Karpas-422 (cell line): ENCODE results near the gene XPOT. TPM values are rescaled to one million over a fixed set of nuclear protein-coding genes. Genes with fewer than 3 reads are reported as not detected.

ENCODE experiments used
- DNase-seq: peaks from one replicate; pipeline ENCODE4 v3.0.0-alpha.2; 2015
- H2AFZ ChIP-seq: fragments of 200-600 bp; sonication (generic); 2 replicates; pipeline ENCODE4 v1.6.1; 2014; ENCODE audit warnings: antibody characterized with exemption, low read length, mixed read lengths
- H3K27ac ChIP-seq: fragments of 200-600 bp; sonication (generic); 2 replicates; pipeline ENCODE4 v1.5.1; 2014; ENCODE audit warnings: mild to moderate bottlenecking, low read length, moderate library complexity
- H3K27me3 ChIP-seq: fragments of 200-600 bp; sonication (generic); 2 replicates; pipeline ENCODE4 v1.6.1; 2014; ENCODE audit warnings: low read length, mixed read lengths
- H3K36me3 ChIP-seq: fragments of 200-600 bp; sonication (generic); 2 replicates; pipeline ENCODE4 v1.6.1; 2014; ENCODE audit warnings: low read length, mixed read lengths; ENCODE audit not compliant: insufficient read depth
- H3K4me1 ChIP-seq: fragments of 200-600 bp; sonication (generic); 2 replicates; pipeline ENCODE4 v1.6.1; 2014; ENCODE audit warnings: mild to moderate bottlenecking, low read length, mixed read lengths
- H3K4me2 ChIP-seq: fragments of 200-600 bp; sonication (generic); 2 replicates; pipeline ENCODE4 v1.6.1; 2014; ENCODE audit warnings: low read length, low read depth, mild to moderate bottlenecking; ENCODE audit not compliant: poor library complexity, severe bottlenecking
- H3K4me3 ChIP-seq: fragments of 200-600 bp; sonication (generic); 2 replicates; pipeline ENCODE4 v1.5.1; 2014; ENCODE audit warnings: mild to moderate bottlenecking, antibody characterized with exemption, low read length, mixed read lengths
- H3K79me2 ChIP-seq: fragments of 200-600 bp; sonication (generic); 2 replicates; pipeline ENCODE4 v1.6.1; 2014; ENCODE audit warnings: mild to moderate bottlenecking, low read length, mixed read lengths
- H3K9ac ChIP-seq: fragments of 200-600 bp; sonication (generic); 2 replicates; pipeline ENCODE4 v1.6.0; 2014; ENCODE audit warnings: low read length
- H3K9me2 ChIP-seq: fragments of 200-600 bp; sonication (generic), shearing (Covaris generic); replicated peaks from 2 replicates; pipeline ENCODE4 v1.6.0; 2014; ENCODE audit warnings: mild to moderate bottlenecking, low read length, moderate library complexity; ENCODE audit not compliant: insufficient read depth
- H3K9me3 ChIP-seq: fragments of 300-700, 200-600 bp; sonication (generic); 2 replicates; pipeline ENCODE4 v1.6.1; 2014; ENCODE audit warnings: low read length, mixed read lengths
- H4K20me1 ChIP-seq: fragments of 200-600 bp; sonication (generic); 2 replicates; pipeline ENCODE4 v1.6.1; 2014; ENCODE audit warnings: mild to moderate bottlenecking, antibody characterized with exemption, low read length, low read depth; ENCODE audit not compliant: insufficient read depth
- total RNA-seq: library from RNA; depleted of rRNA; stranded (reverse); fragments of >200 nt; shearing (Covaris generic); gene quantifications from 2 replicates; pipeline ENCODE4 v1.2.3, GENCODE V29; 2014; ENCODE audit warnings: low replicate concordance

The XPOT gene
- total RNA-seq, 1 experiment from 2014 or later, result 169 TPM

DNA sequence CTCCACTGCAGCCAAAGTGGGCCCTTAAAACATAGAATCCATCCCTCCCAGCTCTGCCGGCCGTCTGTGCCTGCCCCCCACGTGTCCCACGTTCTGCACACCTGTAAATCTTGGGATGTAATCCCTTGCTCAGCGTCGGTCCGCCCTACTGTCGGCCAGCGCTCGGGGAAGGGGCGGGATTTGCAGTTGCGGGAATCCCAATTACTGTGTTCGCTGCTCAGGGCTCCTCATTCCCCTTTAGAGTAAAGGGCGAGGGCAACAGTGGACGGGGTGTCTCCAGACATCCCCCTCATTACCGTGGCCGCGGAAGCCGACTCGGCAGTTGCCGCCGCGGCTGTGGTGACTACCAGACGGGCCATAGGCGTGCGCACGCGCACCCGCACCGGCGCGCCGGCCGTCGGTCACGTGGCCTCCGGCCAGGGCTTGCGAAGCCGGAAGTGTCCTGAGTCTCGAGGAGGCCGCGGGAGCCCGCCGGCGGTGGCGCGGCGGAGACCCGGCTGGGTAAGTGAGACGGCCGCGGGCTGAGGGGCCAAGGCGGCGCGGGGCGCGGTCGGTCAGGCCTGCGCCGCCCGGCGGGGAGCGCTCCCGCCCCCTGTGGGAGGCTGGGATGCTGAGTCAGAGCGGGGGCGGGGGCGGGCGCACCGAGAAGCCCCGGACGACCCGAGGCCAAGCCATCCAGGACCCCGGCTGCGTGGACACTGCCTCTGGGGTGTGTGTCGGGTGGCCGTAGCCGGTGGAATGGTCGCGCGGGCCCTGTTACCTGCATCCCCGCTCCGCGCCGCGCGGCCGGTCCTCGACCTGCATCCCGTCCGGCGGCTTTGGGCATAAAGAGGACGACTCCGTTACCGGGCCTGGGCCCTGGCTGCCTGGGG is 47.7 kb downstream of the XPOT start, which contains the start of gene TBK1:
Gene TBK1 (plus strand): TSS at position 434 of the 872 bp plus-strand sequence. CDS start 3,751 bp downstream, outside the sequence.
- Histone ChIP-seq H3K9me2 (no peaks in the 10 kb centered on the region), H3K36me3 (peaks cover 13% of the 10 kb centered on the region; the same call in 1 of the 2 replicates), H3K4me2 (peak within 1 kb of the TSS; percentile 94), H2AFZ (peak within 1 kb of the TSS; percentile 6; the same call in 1 of the 2 replicates), H3K9ac (peak within 1 kb of the TSS; percentile 89), H3K27ac (peak within 1 kb of the TSS; percentile 48), H3K9me3 (no peaks in the 10 kb centered on the region), H3K4me3 (peak within 1 kb of the TSS; percentile 84), H3K4me1 (peaks cover 34% of the 10 kb centered on the region), H3K79me2 (peaks cover 63% of the 10 kb centered on the region), H4K20me1 (peaks cover 9% of the 10 kb centered on the region), H3K27me3 (no peaks in the 10 kb centered on the region)
- DNase-seq, result peak; percentile 92

DNA sequence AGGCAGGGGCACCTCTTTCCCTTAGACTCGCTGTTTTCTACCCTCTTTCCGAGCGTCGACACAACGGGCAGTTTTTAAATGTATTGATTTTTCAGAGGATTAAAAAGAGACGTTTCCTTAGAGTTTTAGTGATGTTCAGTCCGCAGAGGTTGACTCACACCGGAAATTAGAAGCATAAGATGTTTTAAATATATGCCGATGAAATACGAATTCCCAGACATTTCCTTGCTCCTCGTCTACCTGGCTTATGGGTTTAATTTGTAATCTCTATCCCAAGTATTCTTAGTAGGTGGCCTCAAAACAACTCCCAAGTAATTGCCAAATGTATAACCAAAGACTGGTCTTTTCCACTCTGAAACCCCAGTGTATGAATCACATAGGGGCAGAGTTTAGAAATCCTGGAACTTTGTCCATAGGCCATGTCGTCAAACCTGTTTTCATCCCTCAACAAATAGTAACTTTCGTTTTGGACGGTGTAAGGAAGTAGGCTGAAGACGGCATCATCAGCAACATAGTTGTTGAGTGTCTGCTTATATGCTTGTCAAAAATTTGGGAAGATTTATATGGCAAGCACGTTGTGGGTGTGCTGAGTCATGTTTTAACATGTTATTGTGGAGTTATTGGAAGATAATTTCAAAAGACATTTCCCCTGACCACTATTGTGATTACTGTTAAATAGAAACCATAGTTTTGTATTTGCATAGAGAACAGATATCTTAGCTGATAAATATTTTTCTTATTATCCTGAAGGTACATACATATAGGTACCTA is 48.6 kb downstream of the XPOT start:
- H3K4me1 ChIP-seq, result peaks cover 43% of the 10 kb centered on the region

DNA sequence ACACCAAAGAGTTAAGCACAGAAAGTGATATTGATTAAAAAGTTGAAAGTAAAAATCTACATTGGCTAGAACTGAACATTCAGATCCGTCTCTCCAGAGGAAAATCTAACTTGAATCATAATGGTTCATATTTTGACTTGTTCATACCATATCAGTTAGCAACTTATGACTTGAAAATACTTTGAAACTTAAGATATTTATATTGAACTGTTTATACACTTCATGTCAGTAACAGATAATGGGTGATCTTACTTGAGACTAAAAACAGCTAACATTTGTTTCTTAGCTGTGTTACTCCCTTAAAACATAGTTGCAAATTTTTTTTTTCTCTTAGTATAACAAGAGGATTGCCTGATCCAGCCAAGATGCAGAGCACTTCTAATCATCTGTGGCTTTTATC is 51.3 kb downstream of the XPOT start:
- no peak for DNase-seq
- Histone ChIP-seq H3K36me3 (peaks cover 31% of the 10 kb centered on the region), H4K20me1 (peaks cover 9% of the 10 kb centered on the region), H3K79me2 (peaks cover 95% of the 10 kb centered on the region), H3K9ac (no peak overlapping the region), H3K4me2 (no peak overlapping the region), H2AFZ (no peak overlapping the region), H3K9me3 (no peaks in the 10 kb centered on the region), H3K27ac (no peak overlapping the region), H3K4me3 (no peak overlapping the region), H3K9me2 (no peaks in the 10 kb centered on the region; the same call in 1 of the 2 replicates), H3K27me3 (no peaks in the 10 kb centered on the region), H3K4me1 (peaks cover 55% of the 10 kb centered on the region)

More for the DNA sequence above, 48.6 kb downstream of the XPOT start:
- Histone ChIP-seq H3K9me3 (no peaks in the 10 kb centered on the region), H4K20me1 (peaks cover 9% of the 10 kb centered on the region), H3K4me2 (peak overlapping the region; percentile 94), H3K27ac (peak overlapping the region; percentile 48), H2AFZ (peak overlapping the region; percentile 6; the same call in 1 of the 2 replicates), H3K9ac (peak overlapping the region; percentile 89), H3K79me2 (peaks cover 71% of the 10 kb centered on the region), H3K36me3 (peaks cover 18% of the 10 kb centered on the region; the same call in 1 of the 2 replicates), H3K27me3 (no peaks in the 10 kb centered on the region), H3K9me2 (no peaks in the 10 kb centered on the region), H3K4me3 (peak overlapping the region; percentile 84)
- peak; percentile 73 for DNase-seq

DNA sequence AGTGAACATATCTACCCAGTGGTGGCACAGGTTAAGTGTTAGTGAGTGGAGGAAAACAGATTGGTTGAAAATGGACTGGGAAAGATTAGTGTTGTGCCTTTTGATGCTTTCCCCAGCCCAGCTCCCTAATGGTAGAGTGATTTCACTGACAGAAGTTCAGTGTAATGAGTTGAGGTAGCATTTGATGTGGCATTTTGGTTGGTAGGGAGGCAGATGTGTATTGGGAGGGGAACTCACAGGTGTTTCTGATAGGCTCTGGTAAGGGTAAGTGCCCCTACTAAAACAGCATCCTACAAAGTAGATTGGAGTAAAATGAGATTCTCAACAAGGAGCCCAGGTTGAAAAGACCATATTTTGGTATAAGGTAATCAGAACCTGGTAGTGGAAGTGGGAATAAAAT is 51.9 kb downstream of the XPOT start:
- no peak overlapping the region for H2AFZ ChIP-seq
- no peak overlapping the region for H3K9ac ChIP-seq
- no peak overlapping the region for H3K4me3 ChIP-seq
- H3K4me2 ChIP-seq, result no peak overlapping the region
- H3K79me2 ChIP-seq, result peaks cover 98% of the 10 kb centered on the region
- H3K4me1 ChIP-seq, result peaks cover 49% of the 10 kb centered on the region
- H4K20me1 ChIP-seq, result peaks cover 9% of the 10 kb centered on the region
- H3K27ac ChIP-seq, result no peak overlapping the region
- no peak for DNase-seq
- no peaks in the 10 kb centered on the region for H3K9me3 ChIP-seq
- no peaks in the 10 kb centered on the region for H3K27me3 ChIP-seq
- H3K36me3 ChIP-seq, result peaks cover 31% of the 10 kb centered on the region
- no peaks in the 10 kb centered on the region; the same call in 1 of the 2 replicates for H3K9me2 ChIP-seq

DNA sequence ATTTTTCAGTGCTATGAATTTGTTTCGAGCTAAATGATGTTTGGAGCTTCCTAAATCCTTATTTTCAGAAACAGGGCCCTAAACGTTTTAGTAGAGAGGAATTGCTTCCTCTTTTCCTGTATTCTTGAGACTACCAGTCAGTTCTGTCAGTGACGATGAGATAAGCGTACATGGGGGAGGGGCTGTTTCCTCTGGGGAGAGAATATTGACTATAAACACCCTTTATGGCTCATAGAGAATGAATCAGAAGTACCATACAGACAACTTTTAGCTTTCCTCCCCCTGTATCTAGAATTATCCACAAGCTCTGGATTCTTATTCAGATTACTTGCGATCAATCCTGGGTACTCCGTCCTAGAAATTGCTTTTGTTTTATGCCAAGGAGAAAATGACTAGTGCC is 52.8 kb downstream of the XPOT start:
- Histone ChIP-seq H3K27me3 (no peaks in the 10 kb centered on the region), H3K4me3 (no peak overlapping the region), H3K9me2 (no peaks in the 10 kb centered on the region; the same call in 1 of the 2 replicates), H3K4me1 (peaks cover 47% of the 10 kb centered on the region), H3K36me3 (peaks cover 40% of the 10 kb centered on the region), H3K9ac (no peak overlapping the region), H3K27ac (no peak overlapping the region), H3K79me2 (peaks cover 98% of the 10 kb centered on the region), H4K20me1 (peaks cover 9% of the 10 kb centered on the region), H2AFZ (no peak overlapping the region), H3K9me3 (no peaks in the 10 kb centered on the region), H3K4me2 (no peak overlapping the region)
- no peak for DNase-seq

DNA sequence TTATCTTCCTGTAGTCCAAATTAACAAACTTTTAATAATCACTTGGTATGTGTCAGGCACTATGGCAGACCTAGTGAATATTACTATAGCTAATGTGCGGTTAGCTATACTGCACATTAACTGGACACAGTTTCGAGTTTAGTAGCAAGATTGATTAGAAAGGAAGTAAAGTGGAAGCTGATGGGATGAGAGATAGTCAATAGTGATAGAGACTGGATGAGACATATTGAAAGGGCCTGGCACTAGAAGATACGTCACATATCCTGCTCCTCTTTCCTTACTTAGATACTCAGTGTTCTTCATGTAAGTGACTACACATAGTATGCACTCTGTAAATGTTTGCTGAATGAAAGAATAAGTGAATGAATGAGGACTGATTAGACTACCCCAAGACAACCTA is 53.3 kb downstream of the XPOT start:
- no peaks in the 10 kb centered on the region for H3K9me3 ChIP-seq
- H3K4me1 ChIP-seq, result peaks cover 47% of the 10 kb centered on the region
- H3K9ac ChIP-seq, result no peak overlapping the region
- H3K36me3 ChIP-seq, result peaks cover 45% of the 10 kb centered on the region
- H3K4me2 ChIP-seq, result peak overlapping the region; percentile 0
- no peak overlapping the region for H3K4me3 ChIP-seq
- H4K20me1 ChIP-seq, result peaks cover 9% of the 10 kb centered on the region
- no peak overlapping the region for H2AFZ ChIP-seq
- H3K79me2 ChIP-seq, result peaks cover 98% of the 10 kb centered on the region
- H3K27ac ChIP-seq, result no peak overlapping the region
- DNase-seq, result no peak
- H3K27me3 ChIP-seq, result no peaks in the 10 kb centered on the region
- H3K9me2 ChIP-seq, result no peaks in the 10 kb centered on the region; the same call in 1 of the 2 replicates

DNA sequence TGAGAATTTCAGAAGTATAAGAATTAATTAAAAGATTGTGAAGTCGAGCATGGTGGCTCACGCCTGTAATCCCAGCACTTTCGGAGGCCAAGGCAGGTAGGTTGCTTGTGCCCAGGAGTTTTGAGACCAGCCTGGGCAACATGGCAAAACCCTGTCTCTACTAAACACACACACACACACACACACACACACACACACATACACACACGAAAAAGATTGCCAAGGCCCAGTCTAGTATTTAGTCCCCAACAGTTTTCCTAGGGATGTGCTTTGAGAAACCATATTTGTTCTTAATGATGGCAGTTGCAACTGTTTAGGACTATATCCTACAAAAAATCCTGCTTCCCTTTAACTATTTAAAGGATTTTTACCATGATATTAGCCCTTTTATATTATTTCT is 53.7 kb downstream of the XPOT start:
- Histone ChIP-seq H3K9ac (no peak overlapping the region), H3K36me3 (peaks cover 49% of the 10 kb centered on the region), H2AFZ (no peak overlapping the region), H3K27me3 (no peaks in the 10 kb centered on the region), H3K4me3 (no peak overlapping the region), H3K4me2 (peak overlapping the region; percentile 0), H3K27ac (no peak overlapping the region), H3K4me1 (peaks cover 47% of the 10 kb centered on the region), H4K20me1 (peaks cover 9% of the 10 kb centered on the region), H3K9me3 (no peaks in the 10 kb centered on the region), H3K9me2 (no peaks in the 10 kb centered on the region; the same call in 1 of the 2 replicates), H3K79me2 (peaks cover 98% of the 10 kb centered on the region)
- no peak for DNase-seq
